Activated naive CD4-positive, alpha-beta T cell treated with anti-CD3 and anti-CD28 coated beads for 36 hours (primary cell): ENCODE results near the gene NR2F6. TPM values are rescaled to one million over a fixed set of nuclear protein-coding genes. Genes with fewer than 3 reads are reported as not detected.

ENCODE experiments used
- CTCF ChIA-PET: fragments of 350-600 bp; sonication (Branson Sonifier 250); formaldehyde crosslinking; loops from one replicate; lab custom pipeline; 2021; ENCODE audit warnings: antibody characterized with exemption; lab: Charles Lee
- DNase-seq: peaks from one replicate; pipeline ENCODE4 v3.0.0-alpha.2; 2020
- H3K27ac Mint-ChIP-seq: one replicate; pipeline ENCODE4 v1.8.0; 2021; ENCODE audit warnings: mild to moderate bottlenecking, mixed read lengths
- H3K27me3 Mint-ChIP-seq: one replicate; pipeline ENCODE4 v1.8.0; 2021; ENCODE audit warnings: low read depth, mixed read lengths
- H3K36me3 Mint-ChIP-seq: one replicate; pipeline ENCODE4 v1.8.0; 2021; ENCODE audit warnings: low read depth, mixed read lengths
- H3K4me1 Mint-ChIP-seq: one replicate; pipeline ENCODE4 v1.8.0; 2021; ENCODE audit warnings: low read depth, mixed read lengths
- H3K4me3 Mint-ChIP-seq: one replicate; pipeline ENCODE4 v1.8.0; 2021; ENCODE audit warnings: mild to moderate bottlenecking, moderate library complexity, mixed read lengths
- H3K9me3 Mint-ChIP-seq: one replicate; pipeline ENCODE4 v1.8.0; 2021; ENCODE audit warnings: mixed read lengths
- intact Hi-C: fragments of 100-400 bp; cut with micrococcal nuclease; formaldehyde crosslinking; loops from one replicate; pipeline ENCODE4 v1.15.1; 2023
- total RNA-seq, 2 experiments: library from RNA; stranded (reverse); gene quantifications; one replicate each; pipeline ENCODE4 v1.2.3, GENCODE V29; 2021

NR2F6 gene
- total RNA-seq, 2 experiments from 2014 or later = 5.3 to 6.0 TPM

DNA sequence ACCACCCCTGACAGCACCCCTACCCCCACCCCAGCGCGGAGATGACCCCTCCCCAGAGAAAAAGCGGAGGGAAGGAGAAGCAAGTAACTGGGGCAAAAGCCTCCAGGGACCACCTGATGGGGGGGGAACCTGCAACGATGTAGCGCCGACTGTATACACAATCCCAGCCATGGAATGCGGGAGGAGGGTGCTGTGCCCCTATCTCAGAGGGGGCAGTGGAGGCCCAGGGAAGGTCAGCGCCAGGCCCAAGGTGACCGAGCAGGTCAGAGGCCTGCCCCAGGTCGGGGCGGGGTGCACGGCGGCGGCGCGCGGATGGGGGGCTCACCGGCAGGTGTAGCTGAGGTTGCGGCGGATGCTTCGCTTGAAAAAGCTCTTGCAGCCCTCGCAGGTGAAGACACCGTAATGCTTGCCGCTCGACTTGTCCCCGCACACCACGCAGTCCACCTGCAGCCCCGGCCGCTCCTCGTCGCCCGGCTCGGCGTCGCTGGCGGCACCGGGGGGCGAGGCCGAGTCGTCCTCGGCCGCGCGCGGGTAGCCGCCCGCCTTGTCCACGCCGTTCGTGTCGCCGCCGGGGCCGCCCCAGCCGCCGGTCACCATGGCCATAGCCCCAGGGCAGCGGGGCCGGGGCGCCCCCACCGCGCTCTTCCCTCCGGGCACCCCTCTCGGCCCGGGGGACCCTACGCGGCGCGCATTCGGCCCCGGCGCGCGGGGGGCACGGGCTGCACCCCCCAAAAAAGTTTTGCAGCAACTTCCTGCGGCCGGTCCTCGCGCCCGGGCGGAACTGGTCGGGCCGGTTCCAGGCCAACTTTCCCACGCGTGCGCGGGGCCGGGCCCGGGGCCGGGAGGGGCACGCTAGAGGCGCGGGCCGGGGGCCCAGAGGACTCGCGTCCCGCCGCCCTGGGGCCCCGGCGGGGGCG is 843 bp downstream of the NR2F6 start:
- no peaks in the 10 kb centered on the region for H3K9me3 Mint-ChIP-seq
- no peaks in the 10 kb centered on the region for H3K36me3 Mint-ChIP-seq
- no peak for DNase-seq
- peaks cover 4% of the 10 kb centered on the region for H3K4me1 Mint-ChIP-seq
- H3K27ac Mint-ChIP-seq = no peak overlapping the region
- intact Hi-C loops = no loop called here
- H3K27me3 Mint-ChIP-seq = no peaks in the 10 kb centered on the region
- CTCF ChIA-PET = interaction anchor here (1.2 kb wide), 1 partner anchor 14 kb away, joined by 3 read pairs; no protein-coding TSS in a partner anchor
- peak overlapping the region; percentile 46 for H3K4me3 Mint-ChIP-seq

DNA sequence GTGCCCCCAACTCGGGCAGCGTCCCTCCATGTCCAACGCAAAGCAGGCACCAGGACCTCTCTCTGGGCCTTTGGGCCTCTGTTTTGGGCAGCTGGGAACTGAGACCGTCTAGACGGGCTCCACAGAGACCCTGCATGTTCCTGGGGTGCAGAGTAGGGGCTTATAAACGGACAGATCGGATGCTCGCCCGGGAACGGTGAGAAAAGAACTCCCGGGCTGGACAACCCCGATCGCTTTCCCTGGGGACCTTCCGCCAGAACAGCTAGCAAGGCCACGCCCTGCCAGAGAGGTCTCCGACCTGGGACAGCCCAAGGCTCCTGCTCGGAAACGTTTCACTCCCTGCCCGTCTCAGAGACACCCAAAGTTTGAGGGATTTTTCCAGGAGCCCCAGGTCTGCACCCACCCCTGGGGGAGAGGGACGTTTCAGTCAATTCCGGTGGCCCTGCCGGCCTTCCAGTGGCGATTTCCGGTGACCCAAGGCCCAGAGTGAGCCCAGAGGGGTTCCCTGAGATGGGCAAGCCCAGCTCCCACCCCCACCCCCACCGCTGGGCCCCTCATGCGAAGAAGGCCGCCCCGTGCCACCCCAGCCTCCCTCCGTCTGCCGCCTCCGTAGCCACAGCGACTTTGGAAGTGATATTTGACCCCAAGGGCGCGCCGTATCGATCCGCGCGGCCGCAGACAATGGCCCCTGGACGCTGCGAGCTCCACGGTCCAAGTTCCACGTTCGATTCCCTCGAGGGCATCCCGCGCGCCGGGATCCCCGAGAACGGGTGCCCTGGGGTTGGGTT is 1.7 kb downstream of the NR2F6 start:
- DNase-seq = no peak
- H3K27ac Mint-ChIP-seq = no peak overlapping the region
- peak overlapping the region; percentile 46 for H3K4me3 Mint-ChIP-seq
- no peaks in the 10 kb centered on the region for H3K27me3 Mint-ChIP-seq
- no peaks in the 10 kb centered on the region for H3K36me3 Mint-ChIP-seq
- CTCF ChIA-PET = interaction anchor here (1.2 to 1.4 kb wide), 2 partner anchors 10 to 15 kb away, joined by 3 read pairs; no protein-coding TSS in a partner anchor
- intact Hi-C loops = no loop called here
- H3K4me1 Mint-ChIP-seq = peaks cover 4% of the 10 kb centered on the region
- no peaks in the 10 kb centered on the region for H3K9me3 Mint-ChIP-seq

GRCh38 chr19:17243211-17243829 is 2.4 kb downstream of the NR2F6 start:
- Mint-ChIP-seq H3K9me3 (no peaks in the 10 kb centered on the region), H3K4me3 (no peak overlapping the region), H3K27ac (no peak overlapping the region), H3K36me3 (no peaks in the 10 kb centered on the region), H3K27me3 (no peaks in the 10 kb centered on the region), H3K4me1 (peaks cover 4% of the 10 kb centered on the region)
- no peak for DNase-seq
- intact Hi-C loops = no loop called here
- CTCF ChIA-PET = interaction anchor here (1.0 to 1.4 kb wide), 3 partner anchors 9 to 143 kb away, joined by 3 to 6 read pairs (median 3); no protein-coding TSS in a partner anchor

DNA sequence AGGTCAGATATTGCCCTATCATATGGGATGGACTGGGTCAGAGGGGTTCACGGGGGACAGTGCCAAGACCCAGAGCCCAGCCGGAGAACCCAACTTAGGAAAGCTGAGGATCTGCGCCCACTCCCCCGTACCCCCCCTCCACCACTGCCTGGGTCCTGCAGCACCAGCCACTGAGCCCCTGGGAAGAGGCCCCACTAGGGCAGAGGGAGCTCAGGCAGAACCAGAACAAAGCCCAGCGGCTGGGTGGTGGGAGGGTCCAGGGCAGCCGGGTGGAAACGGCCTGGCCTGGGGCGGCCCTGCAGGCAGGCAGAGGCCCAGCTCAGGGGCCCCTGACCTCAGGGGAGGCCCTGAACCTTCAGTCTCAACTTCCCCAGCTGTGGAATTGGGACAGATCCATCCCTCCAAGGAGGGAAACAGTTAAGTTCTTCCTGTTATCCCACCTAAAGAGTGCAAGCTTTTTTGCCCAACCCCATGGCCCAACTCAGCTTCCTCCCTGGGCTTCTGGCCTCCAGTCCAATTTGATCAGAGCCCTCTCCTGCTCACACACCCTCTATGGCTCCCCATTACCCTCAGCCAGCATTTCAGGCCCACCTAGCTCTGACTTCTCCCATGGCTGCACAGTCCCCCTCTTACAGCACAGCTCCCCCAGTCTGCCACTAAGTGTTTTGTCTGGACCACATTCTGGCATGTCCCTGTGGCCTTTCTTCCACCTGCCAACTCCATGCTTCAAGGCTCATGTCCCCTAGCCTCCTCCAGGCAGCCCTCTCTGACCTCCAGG is 3.1 kb downstream of the NR2F6 start:
- intact Hi-C loops = no loop called here
- CTCF ChIA-PET = interaction anchor here (0.7 to 1.4 kb wide), 4 partner anchors 8 to 144 kb away, joined by 3 to 6 read pairs (median 3); no protein-coding TSS in a partner anchor
- no peaks in the 10 kb centered on the region for H3K9me3 Mint-ChIP-seq
- no peak for DNase-seq
- H3K4me3 Mint-ChIP-seq = no peak overlapping the region
- no peaks in the 10 kb centered on the region for H3K36me3 Mint-ChIP-seq
- no peak overlapping the region for H3K27ac Mint-ChIP-seq
- peaks cover 4% of the 10 kb centered on the region for H3K4me1 Mint-ChIP-seq
- H3K27me3 Mint-ChIP-seq = no peaks in the 10 kb centered on the region

GRCh38 chr19:17240826-17241399 is 4.8 kb downstream of the NR2F6 start:
- Mint-ChIP-seq H3K27ac (no peak overlapping the region), H3K4me1 (no peaks in the 10 kb centered on the region), H3K27me3 (no peaks in the 10 kb centered on the region), H3K4me3 (no peak overlapping the region), H3K9me3 (no peaks in the 10 kb centered on the region), H3K36me3 (no peaks in the 10 kb centered on the region)
- intact Hi-C loops = no loop called here
- no peak for DNase-seq
- CTCF ChIA-PET = no interaction called here

GRCh38 chr19:17240062-17240752 is 5.5 kb downstream of the NR2F6 start:
- Mint-ChIP-seq H3K36me3 (no peaks in the 10 kb centered on the region), H3K4me1 (no peaks in the 10 kb centered on the region), H3K27me3 (no peaks in the 10 kb centered on the region), H3K4me3 (no peak overlapping the region), H3K27ac (no peak overlapping the region), H3K9me3 (no peaks in the 10 kb centered on the region)
- CTCF ChIA-PET = interaction anchor here (0.7 kb wide), 1 partner anchor 36 kb away, joined by 5 read pairs; no protein-coding TSS in a partner anchor
- no peak for DNase-seq
- intact Hi-C loops = no loop called here

DNA sequence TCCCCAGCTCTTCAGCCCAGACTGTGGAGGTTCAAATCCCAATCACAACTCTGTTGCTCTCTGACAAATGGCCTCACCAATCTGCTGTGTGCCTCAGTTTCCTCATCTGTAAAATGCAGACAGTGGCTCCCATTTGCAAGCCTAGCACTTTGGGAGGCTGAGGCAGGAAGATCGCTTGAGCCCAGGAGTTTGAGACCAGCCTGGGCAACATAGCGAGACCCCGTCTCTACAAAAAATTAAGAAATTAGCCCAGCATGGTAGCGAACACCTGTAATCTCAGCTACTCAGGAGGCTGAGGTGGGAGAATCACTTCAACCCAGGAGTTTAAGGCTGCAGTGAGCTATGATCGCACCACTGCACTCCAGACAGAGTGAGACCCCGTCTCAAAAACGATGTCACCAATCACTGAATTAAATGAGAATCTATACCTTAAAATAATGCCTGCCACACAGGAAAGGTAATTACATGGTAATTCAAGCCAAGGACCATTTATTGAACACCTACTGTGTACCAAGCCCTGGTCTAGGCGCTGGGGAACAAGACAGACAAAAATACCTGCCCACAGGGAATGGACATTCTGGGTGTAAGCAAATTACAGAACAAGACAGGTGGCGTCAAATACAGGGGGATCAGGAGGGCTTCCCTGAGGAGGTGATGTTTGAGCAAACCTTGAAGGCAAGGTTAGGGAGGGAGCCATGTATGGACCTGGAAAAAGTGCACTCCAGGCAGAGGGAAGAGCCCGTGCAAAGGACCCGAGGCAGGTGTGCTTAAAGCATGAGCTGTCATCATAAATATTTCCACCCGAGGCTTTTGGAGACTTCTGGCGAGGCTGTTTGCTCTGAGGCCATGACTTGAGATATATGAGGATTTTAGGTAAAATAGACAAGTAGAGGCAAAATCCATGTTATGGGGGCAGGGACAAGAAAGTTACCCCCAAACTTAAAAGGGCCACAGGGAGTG is 7.7 kb downstream of the NR2F6 start:
- no peaks in the 10 kb centered on the region for H3K9me3 Mint-ChIP-seq
- no peak for DNase-seq
- H3K36me3 Mint-ChIP-seq = peaks cover 3% of the 10 kb centered on the region
- CTCF ChIA-PET = no interaction called here
- no peak overlapping the region for H3K27ac Mint-ChIP-seq
- no peaks in the 10 kb centered on the region for H3K27me3 Mint-ChIP-seq
- H3K4me3 Mint-ChIP-seq = no peak overlapping the region
- intact Hi-C loops = loop anchor here (5.0 kb wide), 2 partner anchors 56 to 111 kb away; no protein-coding TSS in a partner anchor
- H3K4me1 Mint-ChIP-seq = peaks cover 14% of the 10 kb centered on the region

DNA sequence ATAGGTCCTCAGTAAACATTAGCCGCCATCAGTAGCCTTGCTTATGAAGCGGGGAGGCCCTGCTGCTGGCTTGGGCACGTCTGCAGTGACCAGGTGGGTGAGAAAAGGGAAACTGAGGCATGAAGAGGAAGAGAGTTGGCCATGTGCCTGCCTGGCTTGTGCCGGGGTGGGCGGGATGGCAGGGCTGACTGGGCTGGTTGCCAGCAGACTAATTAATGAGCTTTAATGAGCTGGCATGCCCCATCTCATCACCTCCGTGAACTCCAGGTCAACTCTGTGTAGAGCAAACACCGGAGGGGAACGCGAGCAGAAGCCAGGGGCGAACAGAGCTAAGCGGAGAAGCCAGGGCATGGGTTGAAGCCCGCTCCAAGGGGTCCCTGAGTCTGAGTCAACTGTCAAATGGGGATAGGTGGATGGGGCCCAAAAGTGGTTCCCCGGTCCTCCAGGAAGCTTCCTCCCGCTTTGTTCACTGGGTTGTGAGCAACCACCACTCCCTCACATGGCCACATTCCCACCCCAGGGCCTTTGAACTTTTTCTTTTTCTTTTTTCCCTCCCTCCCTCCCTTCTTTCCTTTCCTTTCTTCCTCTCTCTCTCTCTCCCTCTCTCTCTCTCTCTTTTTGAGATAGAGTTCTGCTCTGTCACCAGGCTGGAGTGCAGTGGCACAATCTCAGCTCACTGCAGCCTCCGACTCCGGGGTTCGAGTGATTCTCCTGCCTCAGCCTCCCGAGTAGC is 8.7 kb downstream of the NR2F6 start:
- peaks cover 4% of the 10 kb centered on the region for H3K36me3 Mint-ChIP-seq
- no peak overlapping the region for H3K27ac Mint-ChIP-seq
- CTCF ChIA-PET = interaction anchor here (1.5 kb wide), 1 partner anchor 10 kb away, joined by 5 read pairs; no protein-coding TSS in a partner anchor
- no peaks in the 10 kb centered on the region for H3K27me3 Mint-ChIP-seq
- intact Hi-C loops = loop anchor here (1.0 to 5.0 kb wide), 3 partner anchors 45 to 110 kb away; no protein-coding TSS in a partner anchor
- no peak for DNase-seq
- peaks cover 19% of the 10 kb centered on the region for H3K4me1 Mint-ChIP-seq
- peak overlapping the region; percentile 32 for H3K4me3 Mint-ChIP-seq
- no peaks in the 10 kb centered on the region for H3K9me3 Mint-ChIP-seq

DNA sequence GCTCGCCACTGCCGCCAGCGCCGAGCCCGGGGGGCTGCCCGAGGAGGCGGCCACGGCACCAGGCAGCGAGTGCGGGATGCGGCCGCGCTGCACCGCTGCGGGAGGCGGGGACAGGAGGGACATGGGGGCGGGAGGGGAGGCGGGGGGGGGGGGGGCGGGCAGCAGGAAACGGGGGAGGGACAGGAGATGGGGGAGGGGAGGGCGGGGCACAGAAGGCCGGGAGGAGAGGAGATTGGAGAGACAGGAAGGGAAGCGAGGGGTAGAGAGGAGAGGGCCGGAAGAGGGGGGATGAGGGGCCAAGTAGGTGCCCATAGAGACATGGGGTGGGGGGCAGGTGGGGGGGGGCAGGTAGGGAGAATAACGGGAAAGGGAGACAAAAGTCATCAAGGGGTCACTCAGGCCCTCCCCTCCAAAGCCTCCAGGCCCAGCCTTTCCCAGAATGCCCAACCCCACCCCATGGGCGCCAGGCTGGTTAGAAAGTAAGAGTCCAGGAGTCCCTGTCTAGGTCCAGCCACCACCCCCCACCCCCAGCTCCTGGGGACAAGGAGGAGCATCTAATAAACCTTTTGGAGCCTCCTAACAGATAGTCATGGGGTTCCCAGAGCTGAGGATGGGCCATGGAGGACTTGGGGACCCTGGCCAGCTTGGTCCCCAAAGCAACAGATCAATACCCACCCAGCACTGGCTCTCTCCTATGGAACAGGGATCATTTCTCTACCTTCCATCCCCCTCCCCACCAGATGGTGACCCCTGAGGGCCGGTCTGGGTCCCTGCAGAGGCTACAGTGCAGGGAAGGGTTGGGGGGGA is 9.5 kb downstream of the NR2F6 start:
- Mint-ChIP-seq H3K27me3 (no peaks in the 10 kb centered on the region), H3K4me1 (peaks cover 19% of the 10 kb centered on the region), H3K27ac (peak overlapping the region; percentile 63), H3K36me3 (peaks cover 7% of the 10 kb centered on the region), H3K4me3 (peak overlapping the region; percentile 83), H3K9me3 (no peaks in the 10 kb centered on the region)
- peak; percentile 42 for DNase-seq
- intact Hi-C loops = loop anchor here (1.0 to 5.0 kb wide), 6 partner anchors 10 to 161 kb away; partner anchors contain the start of genes HAUS8, MYO9B and OCEL1
- CTCF ChIA-PET = interaction anchor here (0.6 to 2.0 kb wide), 4 partner anchors 9 to 154 kb away, joined by 3 to 7 read pairs (median 4); partner anchors contain the start of gene USE1
